ENCODE results near the gene RPS6KB2.

DNA sequence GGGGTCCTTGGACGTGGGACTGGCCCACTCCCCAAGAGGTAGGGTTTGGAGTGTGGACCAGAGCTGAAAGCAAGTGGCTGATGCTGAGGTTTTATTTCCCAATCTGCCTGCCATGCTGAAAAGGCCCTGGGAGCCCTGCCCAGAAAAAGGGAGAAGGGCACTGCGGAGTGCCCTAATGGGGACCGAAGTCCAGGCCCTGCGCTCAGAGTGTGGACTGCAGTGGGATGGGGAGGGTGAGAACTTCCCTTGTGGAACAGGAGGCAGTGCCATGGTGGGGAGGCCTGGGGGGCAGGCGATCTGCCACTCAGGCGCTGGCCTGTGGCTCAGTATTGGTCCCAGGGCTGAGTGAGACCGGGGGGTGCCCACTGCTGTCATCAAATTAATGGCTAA lies 19.9 kb downstream of the RPS6KB2 start:
- TF ChIP-seq, protein P1, sequence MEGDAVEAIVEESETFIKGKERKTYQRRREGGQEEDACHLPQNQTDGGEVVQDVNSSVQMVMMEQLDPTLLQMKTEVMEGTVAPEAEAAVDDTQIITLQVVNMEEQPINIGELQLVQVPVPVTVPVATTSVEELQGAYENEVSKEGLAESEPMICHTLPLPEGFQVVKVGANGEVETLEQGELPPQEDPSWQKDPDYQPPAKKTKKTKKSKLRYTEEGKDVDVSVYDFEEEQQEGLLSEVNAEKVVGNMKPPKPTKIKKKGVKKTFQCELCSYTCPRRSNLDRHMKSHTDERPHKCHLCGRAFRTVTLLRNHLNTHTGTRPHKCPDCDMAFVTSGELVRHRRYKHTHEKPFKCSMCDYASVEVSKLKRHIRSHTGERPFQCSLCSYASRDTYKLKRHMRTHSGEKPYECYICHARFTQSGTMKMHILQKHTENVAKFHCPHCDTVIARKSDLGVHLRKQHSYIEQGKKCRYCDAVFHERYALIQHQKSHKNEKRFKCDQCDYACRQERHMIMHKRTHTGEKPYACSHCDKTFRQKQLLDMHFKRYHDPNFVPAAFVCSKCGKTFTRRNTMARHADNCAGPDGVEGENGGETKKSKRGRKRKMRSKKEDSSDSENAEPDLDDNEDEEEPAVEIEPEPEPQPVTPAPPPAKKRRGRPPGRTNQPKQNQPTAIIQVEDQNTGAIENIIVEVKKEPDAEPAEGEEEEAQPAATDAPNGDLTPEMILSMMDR (optimal IDR thresholded peaks at IDR 0.05 in 1 of 3, IDR thresholded peaks at IDR 0.05 in 1 of 3, conservative IDR thresholded peaks at IDR 0.05 in 1 of 3; ENCODE audit: extremely low read depth in 1 of 3, insufficient read depth in 2 of 3, low read length in 3 of 3) = no peak
- no peak for TF ChIP-seq EZH2 (IDR thresholded peaks at IDR 0.05; ENCODE audit: low read length)

Measured in keratinocyte (primary cell).